Breast epithelium (tissue), 4 donors: ENCODE measurements around the gene MMP15. TPM values are rescaled to one million over a fixed set of nuclear protein-coding genes. Genes with fewer than 3 reads are reported as not detected.

Experiments used
- DNase-seq, 2 donors: peaks; one replicate each; pipeline ENCODE4 v3.0.0-alpha.2; 2019; ENCODE audit warnings: low spot score in 2 of 2
- H3K27ac ChIP-seq, 2 donors: fragments of 200-600 bp; sonication (generic) in 1 of 2; one replicate each; pipeline ENCODE4 v1.5.1; 2016 to 2019; ENCODE audit warnings: mild to moderate bottlenecking in 1 of 2
- H3K27me3 ChIP-seq, 2 donors: fragments of 200-600 bp; sonication (generic) in 1 of 2; one replicate each; pipeline versions ENCODE4 v1.5.1 to v1.6.0; 2017 to 2019; ENCODE audit warnings: control low read depth in 1 of 2, mild to moderate bottlenecking in 1 of 2
- H3K36me3 ChIP-seq: fragments of 200-600 bp; one replicate; pipeline ENCODE4 v1.5.1; 2019
- H3K4me1 ChIP-seq, 2 donors: fragments of 200-600 bp; sonication (generic); one replicate each; pipeline ENCODE4 v1.5.1; 2016 to 2019; ENCODE audit warnings: control low read depth in 1 of 2
- H3K4me3 ChIP-seq, 3 donors: fragments of 200-600 bp; sonication (generic); 1 replicate in 2 of 3; 2 replicates in 1 of 3; pipeline ENCODE4 v1.5.1; 2016 to 2019; ENCODE audit warnings: mild to moderate bottlenecking in 3 of 3, moderate library complexity in 2 of 3
- H3K9me3 ChIP-seq, 2 donors: fragments of 200-600 bp; sonication (generic) in 1 of 2; one replicate each; pipeline ENCODE4 v1.5.1; 2016 to 2019; ENCODE audit warnings: control low read depth in 1 of 2
- CTCF ChIP-seq, 3 donors: fragments of 450-650 bp; IDR thresholded peaks; one replicate each; pipeline ENCODE4 v1.5.1; 2016 to 2017; ENCODE audit warnings: antibody characterized with exemption in 3 of 3, mild to moderate bottlenecking in 3 of 3, moderate library complexity in 3 of 3
- POLR2A ChIP-seq: fragments of 450-650 bp; IDR thresholded peaks from one replicate; pipeline ENCODE4 v1.6.1; 2016; ENCODE audit warnings: antibody characterized with exemption, mild to moderate bottlenecking, moderate library complexity
- POLR2AphosphoS5 ChIP-seq, 3 donors: sonication (generic); formaldehyde crosslinking; IDR thresholded peaks; one replicate each; pipeline ENCODE4 v1.6.1; 2017; ENCODE audit warnings: antibody characterized with exemption in 3 of 3
- intact Hi-C: fragments of 100-400 bp; cut with DNase I; formaldehyde crosslinking; loops from one replicate; pipeline ENCODE4 v1.15.1; 2023; ENCODE audit warnings: low total_unique reads
- total RNA-seq, 3 donors: library from RNA; depleted of rRNA; stranded (reverse); fragments of >200 nt; gene quantifications; one replicate each; pipeline ENCODE4 v1.1.0, GENCODE V29; 2016

MMP15 gene
- total RNA-seq, 3 donors from 2014 or later = 4.6 to 5.3 (median 4.8) TPM

GRCh38 chr16:57993438-57993837 lies 32.1 kb upstream of the MMP15 start:
- DNase-seq = no peak
- Histone ChIP-seq H3K27me3 (no peaks in the 10 kb centered on the region), H3K4me3 (no peak overlapping the region), H3K4me1 (peaks cover 0 to 6% of the 10 kb centered on the region in 2 donors), H3K27ac (peak overlapping the region; percentile 75 to 78), H3K9me3 (no peaks in the 10 kb centered on the region), H3K36me3 (peaks cover 5% of the 10 kb centered on the region)
- intact Hi-C loops = no loop called here
- no peak for TF ChIP-seq POLR2AphosphoS5 (IDR thresholded peaks at IDR 0.05)
- TF ChIP-seq POLR2A = no peak
- TF ChIP-seq CTCF (IDR thresholded peaks at IDR 0.05) = no peak

GRCh38 chr16:57993897-57994296 lies 31.7 kb upstream of the MMP15 start:
- Histone ChIP-seq H3K36me3 (peaks cover 5% of the 10 kb centered on the region), H3K4me3 (no peak overlapping the region), H3K9me3 (no peaks in the 10 kb centered on the region), H3K27ac (peak overlapping the region in 1 of 2 donors; percentile 8), H3K27me3 (no peaks in the 10 kb centered on the region), H3K4me1 (peaks cover 0 to 6% of the 10 kb centered on the region in 2 donors)
- no peak for TF ChIP-seq CTCF (IDR thresholded peaks at IDR 0.05)
- no peak for TF ChIP-seq POLR2AphosphoS5 (IDR thresholded peaks at IDR 0.05)
- TF ChIP-seq POLR2A = no peak
- no peak for DNase-seq
- intact Hi-C loops = no loop called here

GRCh38 chr16:57994361-57994760 lies 31.2 kb upstream of the MMP15 start:
- Histone ChIP-seq H3K4me3 (no peak overlapping the region), H3K27ac (no peak overlapping the region), H3K36me3 (peaks cover 5% of the 10 kb centered on the region), H3K4me1 (peaks cover 0 to 6% of the 10 kb centered on the region in 2 donors), H3K9me3 (no peaks in the 10 kb centered on the region), H3K27me3 (no peaks in the 10 kb centered on the region)
- intact Hi-C loops = no loop called here
- TF ChIP-seq CTCF (IDR thresholded peaks at IDR 0.05) = no peak
- no peak for DNase-seq

- Histone ChIP-seq H3K27ac (no peak overlapping the region), H3K36me3 (peaks cover 5% of the 10 kb centered on the region), H3K27me3 (no peaks in the 10 kb centered on the region), H3K4me3 (no peak overlapping the region), H3K4me1 (peaks cover 0 to 6% of the 10 kb centered on the region in 2 donors), H3K9me3 (no peaks in the 10 kb centered on the region)
- TF ChIP-seq CTCF (IDR thresholded peaks at IDR 0.05) = no peak
- no peak for TF ChIP-seq POLR2AphosphoS5 (IDR thresholded peaks at IDR 0.05)
- TF ChIP-seq POLR2A = no peak
- intact Hi-C loops = no loop called here
- no peak for DNase-seq
Observed at GRCh38 chr16:57994778-57995177, 30.8 kb upstream of the MMP15 start.

GRCh38 chr16:57995721-57996405 lies 29.7 kb upstream of the MMP15 start:
- intact Hi-C loops = no loop called here
- no peak overlapping the region for H3K4me3 ChIP-seq
- no peak overlapping the region for H3K27ac ChIP-seq
- peaks cover 5% of the 10 kb centered on the region for H3K36me3 ChIP-seq
- no peak for TF ChIP-seq POLR2A
- TF ChIP-seq CTCF (IDR thresholded peaks at IDR 0.05) = no peak
- no peak for TF ChIP-seq POLR2AphosphoS5 (IDR thresholded peaks at IDR 0.05)
- H3K27me3 ChIP-seq = no peaks in the 10 kb centered on the region
- no peak for DNase-seq
- no peaks in the 10 kb centered on the region for H3K9me3 ChIP-seq
- peaks cover 0 to 6% of the 10 kb centered on the region in 2 donors for H3K4me1 ChIP-seq
